Esophagus muscularis mucosa (tissue), 3 donors: Measurements from ENCODE around the gene STK36.

Experiments
- CTCF ChIP-seq, 3 experiments: fragments of 200-600 bp in 2 of 3; fragments of 450-650 bp in 1 of 3; sonication (generic) in 2 of 3; IDR thresholded peaks; one replicate each; pipeline ENCODE4 v1.5.1; 2017 to 2019; ENCODE audit warnings: antibody characterized with exemption in 3 of 3, mild to moderate bottlenecking in 2 of 3, moderate library complexity in 1 of 3
- POLR2AphosphoS5 ChIP-seq, 2 donors: sonication (generic); formaldehyde crosslinking; IDR thresholded peaks; one replicate each; pipeline ENCODE4 v1.6.1; 2017; ENCODE audit warnings: antibody characterized with exemption in 2 of 2

- TF ChIP-seq CTCF (IDR thresholded peaks at IDR 0.05) (no peak), POLR2AphosphoS5 (IDR thresholded peaks at IDR 0.05) (no peak)
These were observed 26.8 kb upstream of the STK36 start for GRCh38 chr2:218645126-218645525.
